T-cell (primary cell): Measurements from ENCODE around the gene RELL2. TPM values are rescaled to one million over a fixed set of nuclear protein-coding genes. Genes with fewer than 3 reads are reported as not detected.
A peak's percentile ranks its signal among the peaks of the same experiment; 100 is the strongest.

ENCODE experiments used
- ATAC-seq, 4 experiments: fragments of 200-7000 bp in 3 of 4; fragments of 150-1000 bp in 1 of 4; cut with Tn5 transposase; replicated peaks in 1 of 4; 1 replicate in 3 of 4; 2 replicates in 1 of 4; pipeline ENCODE4 v1.10.0; 2021; ENCODE audit warnings: moderate library complexity in 3 of 4, mild to moderate bottlenecking in 2 of 4, moderate number of reproducible peaks in 1 of 4
- CTCF ChIA-PET, 2 donors: fragments of 300-600 bp; sonication (Branson Sonifier 250); formaldehyde crosslinking; loops; one replicate each; lab custom pipeline; 2022; ENCODE audit warnings: antibody characterized with exemption in 2 of 2; lab: Charles Lee
- POLR2A ChIA-PET, 2 donors: fragments of 300-600 bp; sonication (Branson Sonifier 250); formaldehyde crosslinking; loops; one replicate each; lab custom pipeline; 2022; ENCODE audit warnings: antibody characterized with exemption in 2 of 2; lab: Charles Lee
- DNase-seq, 35 experiments: peaks; one replicate each; pipeline versions ENCODE4 v3.0.0 to v3.0.0-alpha.2; 2013 to 2023
- H3K27ac ChIP-seq: one replicate; pipeline ENCODE4 v1.5.1; 2013; ENCODE audit warnings: low read length
- H3K27me3 ChIP-seq, 2 experiments: replicated peaks in 1 of 2; 1 replicate in 1 of 2; 2 replicates in 1 of 2; pipeline versions ENCODE4 v1.6.1 to v1.7.0; 2013; ENCODE audit warnings: low read length in 1 of 2, mixed read lengths in 1 of 2; ENCODE audit not compliant: control insufficient read depth in 2 of 2, insufficient read depth in 2 of 2; ENCODE audit errors: extremely low read depth in 1 of 2
- H3K36me3 ChIP-seq, 2 donors: 1 replicate in 1 of 2; 2 replicates in 1 of 2; pipeline versions ENCODE4 v1.6.1 to v1.7.0; 2013; ENCODE audit warnings: low read length in 1 of 2; ENCODE audit not compliant: control insufficient read depth in 2 of 2, insufficient read depth in 1 of 2; ENCODE audit errors: extremely low read depth in 1 of 2
- H3K4me1 ChIP-seq, 2 experiments: 1 replicate in 1 of 2; 2 replicates in 1 of 2; pipeline versions ENCODE4 v1.6.1 to v1.7.0; 2013; ENCODE audit warnings: low read length in 2 of 2, mixed read lengths in 1 of 2; ENCODE audit not compliant: insufficient read depth in 2 of 2, control insufficient read depth in 1 of 2; ENCODE audit errors: extremely low read depth in 1 of 2
- H3K4me3 ChIP-seq, 2 donors: 1 replicate in 1 of 2; 2 replicates in 1 of 2; pipeline versions ENCODE4 v1.5.1 to v1.7.0; 2013; ENCODE audit warnings: mild to moderate bottlenecking in 2 of 2, low read length in 1 of 2, moderate library complexity in 1 of 2; ENCODE audit not compliant: control insufficient read depth in 1 of 2; ENCODE audit errors: extremely low read depth in 1 of 2
- H3K9me3 ChIP-seq: 2 replicates; pipeline ENCODE4 v1.7.0; 2013
- H3K27ac Mint-ChIP-seq, 2 donors: one replicate each; pipeline ENCODE4 v1.8.0; 2020 to 2021; ENCODE audit warnings: mild to moderate bottlenecking in 2 of 2, mixed read lengths in 2 of 2
- H3K27me3 Mint-ChIP-seq, 2 donors: one replicate each; pipeline ENCODE4 v1.8.0; 2021 to 2022; ENCODE audit warnings: mixed read lengths in 2 of 2
- H3K36me3 Mint-ChIP-seq: one replicate; pipeline ENCODE4 v1.8.0; 2021; ENCODE audit warnings: mixed read lengths
- H3K4me1 Mint-ChIP-seq, 3 donors: one replicate each; pipeline ENCODE4 v1.8.0; 2020 to 2022; ENCODE audit warnings: mixed read lengths in 3 of 3, mild to moderate bottlenecking in 1 of 3
- H3K4me3 Mint-ChIP-seq, 3 donors: one replicate each; pipeline ENCODE4 v1.8.0; 2020 to 2022; ENCODE audit warnings: mild to moderate bottlenecking in 3 of 3, mixed read lengths in 3 of 3, moderate library complexity in 3 of 3
- H3K9me3 Mint-ChIP-seq, 3 donors: one replicate each; pipeline ENCODE4 v1.8.0; 2020 to 2022; ENCODE audit warnings: mixed read lengths in 3 of 3
- WGBS: methylation state at CpG from one replicate; pipeline ENCODE4 v1.1.5; 2013; ENCODE audit warnings: missing lambda C conversion rate; ENCODE audit not compliant: insufficient coverage; 5-methylcytosine and 5-hydroxymethylcytosine counted together
- total RNA-seq, 35 experiments: library from RNA in 6 of 35; stranded (reverse) in 6 of 35; fragments of 120-200 nt in 1 of 35; gene quantifications; one replicate each; pipeline versions ENCODE4 v1.2.1 to v1.2.4 and lab custom pipeline; 2013 to 2026

The RELL2 gene
- total RNA-seq, 5 donors from 2014 or later (not counting 1 experiment from before 2014, with no cell fraction given), result 15.3 to 30.7 (median 26.0) TPM

DNA sequence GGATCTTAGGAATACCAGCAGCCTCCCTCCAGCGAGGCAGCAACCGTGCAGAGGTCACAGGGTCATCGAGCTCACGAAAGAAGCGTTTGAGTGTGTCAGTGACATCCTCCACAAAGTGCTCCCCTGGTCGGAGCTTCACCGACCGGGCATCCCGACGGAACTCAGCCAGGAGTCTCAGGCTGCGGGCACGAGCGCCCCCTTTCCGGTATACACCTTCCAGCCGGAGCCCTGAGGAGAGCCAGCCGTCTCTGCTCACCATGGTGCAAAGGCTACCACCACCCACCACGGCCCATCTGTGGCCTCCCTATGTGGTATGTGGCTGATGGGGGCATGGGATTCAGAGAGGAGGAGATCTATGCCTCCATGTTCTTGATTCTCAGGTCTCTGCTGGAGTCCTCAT is 25.2 kb downstream of the RELL2 start:
- Histone ChIP-seq H3K36me3 (no peaks in the 10 kb centered on the region), H3K4me3 (no peak overlapping the region), H3K9me3 (no peaks in the 10 kb centered on the region), H3K27ac (no peak overlapping the region), H3K4me1 (peaks cover 0 to 5% of the 10 kb centered on the region in 2 experiments), H3K27me3 (no peaks in the 10 kb centered on the region)
- POLR2A ChIA-PET, result no interaction called here
- ATAC-seq (no peak), DNase-seq (no peak)
- WGBS, result 92% methylated on average over 13 of the region's 17 CpGs
- H3K36me3 Mint-ChIP-seq, result peaks cover 6% of the 10 kb centered on the region
- CTCF ChIA-PET, result no interaction called here
- H3K27ac Mint-ChIP-seq, result no peak overlapping the region
- peaks cover 5% of the 10 kb centered on the region in 3 donors for H3K4me1 Mint-ChIP-seq
- no peak overlapping the region for H3K4me3 Mint-ChIP-seq
- H3K27me3 Mint-ChIP-seq, result peaks cover 0 to 3% of the 10 kb centered on the region in 2 donors
- no peaks in the 10 kb centered on the region for H3K9me3 Mint-ChIP-seq

DNA sequence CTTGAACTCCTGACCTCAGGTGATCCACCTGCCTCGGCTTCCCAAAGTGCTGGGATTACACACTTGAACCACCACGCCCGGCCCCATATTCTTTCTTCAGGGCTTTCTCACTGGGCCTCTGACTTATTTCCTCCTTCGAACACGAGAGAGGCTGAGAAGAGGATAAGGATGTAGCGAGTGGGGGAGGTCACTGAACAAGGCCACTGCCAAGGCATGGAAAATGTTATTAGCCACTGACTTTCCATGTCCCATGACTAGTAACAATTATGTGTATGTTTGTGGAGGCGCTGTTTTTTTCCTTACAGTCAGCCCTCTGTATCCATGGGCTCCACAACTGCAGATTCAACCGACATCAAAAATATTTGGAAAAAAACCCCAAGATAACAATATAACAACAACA is 26.7 kb downstream of the RELL2 start:
- H3K9me3 Mint-ChIP-seq, result no peaks in the 10 kb centered on the region
- H3K27ac Mint-ChIP-seq, result no peak overlapping the region
- no peak overlapping the region for H3K4me3 Mint-ChIP-seq
- DNase-seq, result no peak
- Histone ChIP-seq H3K4me1 (peaks cover 0 to 5% of the 10 kb centered on the region in 2 experiments), H3K4me3 (no peak overlapping the region), H3K27me3 (no peaks in the 10 kb centered on the region), H3K9me3 (no peaks in the 10 kb centered on the region), H3K36me3 (no peaks in the 10 kb centered on the region), H3K27ac (no peak overlapping the region)
- H3K4me1 Mint-ChIP-seq, result peaks cover 5% of the 10 kb centered on the region in 3 donors
- ATAC-seq, result no peak
- H3K27me3 Mint-ChIP-seq, result no peaks in the 10 kb centered on the region
- WGBS, result 90% methylated on average over 3 of the region's 8 CpGs
- ChIA-PET POLR2A (no interaction called here), CTCF (interaction anchor here (0.6 to 1.6 kb wide), 5 partner anchors 29 to 642 kb away, joined by 3 to 5 read pairs (median 4); partner anchors contain the start of gene PCDH1 (in 1 of the 2))
- H3K36me3 Mint-ChIP-seq, result no peaks in the 10 kb centered on the region

- ChIA-PET CTCF (interaction anchor here (0.6 to 1.8 kb wide), 12 partner anchors 11 to 553 kb away, joined by 3 to 9 read pairs (median 3); partner anchors contain the start of genes FCHSD1 (in 1 of the 2) and PCDH1 (in 1 of the 2)), POLR2A (interaction anchor here in 1 of 2 donors (0.6 kb wide), 1 partner anchor 1199 kb away, joined by 3 read pairs; no protein-coding TSS in a partner anchor)
- Histone ChIP-seq H3K4me3 (no peak overlapping the region), H3K9me3 (no peaks in the 10 kb centered on the region), H3K27ac (no peak overlapping the region), H3K36me3 (no peaks in the 10 kb centered on the region), H3K27me3 (no peaks in the 10 kb centered on the region), H3K4me1 (peaks cover 0 to 5% of the 10 kb centered on the region in 2 experiments)
- H3K9me3 Mint-ChIP-seq, result no peaks in the 10 kb centered on the region
- H3K27me3 Mint-ChIP-seq, result no peaks in the 10 kb centered on the region
- no peaks in the 10 kb centered on the region for H3K36me3 Mint-ChIP-seq
- 41% methylated on average over 8 of the region's 13 CpGs for WGBS
- peaks cover 5% of the 10 kb centered on the region in 3 donors for H3K4me1 Mint-ChIP-seq
- no peak overlapping the region for H3K4me3 Mint-ChIP-seq
- H3K27ac Mint-ChIP-seq, result peak overlapping the region in 1 of 2 donors; percentile 28
- ATAC-seq, result peak; percentile 73 to 88 (median 83)
- DNase-seq, result peak; percentile 19 to 83 (median 61)
These were observed 28.1 kb downstream of the RELL2 start for GRCh38 chr5:141664733-141665461.

DNA sequence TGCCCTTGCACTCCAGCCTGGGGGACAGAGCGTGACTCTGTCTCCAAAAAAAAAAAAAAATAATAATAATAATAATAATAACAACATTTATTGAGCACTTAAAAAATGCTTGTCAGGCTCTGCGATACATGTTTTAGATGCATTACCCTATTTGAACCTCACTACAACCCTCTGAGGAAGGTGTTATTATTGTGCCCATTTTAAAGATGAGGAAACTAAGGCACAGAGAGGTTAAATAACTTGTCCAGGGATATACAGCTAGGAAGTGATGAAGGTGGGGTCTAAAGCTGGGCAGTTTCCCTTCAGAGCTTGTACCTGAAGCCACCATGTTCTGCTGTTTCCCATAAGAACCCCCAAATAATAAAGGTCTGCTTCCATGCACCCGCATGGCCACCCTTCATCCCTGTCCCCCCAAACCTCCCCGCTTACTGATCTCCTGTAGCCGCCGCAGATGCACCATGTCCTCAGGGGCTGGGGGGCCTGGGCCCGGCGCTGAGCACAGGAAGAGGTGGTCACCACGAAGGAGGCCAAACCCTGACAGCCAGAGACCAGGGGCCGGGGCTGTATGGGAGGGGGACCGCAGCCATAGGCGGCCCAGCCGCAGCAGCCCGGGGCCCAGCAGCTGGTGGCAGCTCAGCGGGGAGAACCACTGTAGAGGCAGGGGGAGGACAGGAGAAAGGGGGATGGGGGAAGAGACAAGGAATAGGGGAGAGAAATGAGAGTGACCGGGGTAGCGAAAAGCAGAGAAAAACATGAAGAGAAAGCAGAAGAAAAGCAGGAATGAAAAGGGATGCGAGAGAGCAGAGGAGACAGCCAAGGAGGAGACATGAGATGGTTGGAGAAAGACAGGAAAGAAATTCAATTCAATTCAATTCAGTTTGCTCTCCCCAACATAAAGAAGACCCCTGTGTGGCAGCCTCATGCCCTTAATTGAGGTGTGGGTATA is 29.5 kb downstream of the RELL2 start:
- Mint-ChIP-seq H3K4me3 (no peak overlapping the region), H3K9me3 (no peaks in the 10 kb centered on the region), H3K36me3 (no peaks in the 10 kb centered on the region), H3K27ac (peak overlapping the region in 1 of 2 donors; percentile 17), H3K27me3 (no peaks in the 10 kb centered on the region), H3K4me1 (peaks cover 5% of the 10 kb centered on the region in 3 donors)
- Histone ChIP-seq H3K27ac (no peak overlapping the region), H3K9me3 (no peaks in the 10 kb centered on the region), H3K4me3 (no peak overlapping the region), H3K27me3 (no peaks in the 10 kb centered on the region), H3K4me1 (peaks cover 0 to 5% of the 10 kb centered on the region in 2 experiments), H3K36me3 (no peaks in the 10 kb centered on the region)
- ATAC-seq (no peak), DNase-seq (no peak)
- WGBS, result 90% methylated on average over 11 of the region's 18 CpGs
- CTCF ChIA-PET, result interaction anchor here (0.5 to 1.2 kb wide), 3 partner anchors 213 to 302 kb away, joined by 3 to 9 read pairs (median 3); no protein-coding TSS in a partner anchor
- POLR2A ChIA-PET, result interaction anchor here in 1 of 2 donors (1.1 kb wide), 1 partner anchor 15 kb away, joined by 5 read pairs; the partner anchor contains the start of gene FCHSD1

DNA sequence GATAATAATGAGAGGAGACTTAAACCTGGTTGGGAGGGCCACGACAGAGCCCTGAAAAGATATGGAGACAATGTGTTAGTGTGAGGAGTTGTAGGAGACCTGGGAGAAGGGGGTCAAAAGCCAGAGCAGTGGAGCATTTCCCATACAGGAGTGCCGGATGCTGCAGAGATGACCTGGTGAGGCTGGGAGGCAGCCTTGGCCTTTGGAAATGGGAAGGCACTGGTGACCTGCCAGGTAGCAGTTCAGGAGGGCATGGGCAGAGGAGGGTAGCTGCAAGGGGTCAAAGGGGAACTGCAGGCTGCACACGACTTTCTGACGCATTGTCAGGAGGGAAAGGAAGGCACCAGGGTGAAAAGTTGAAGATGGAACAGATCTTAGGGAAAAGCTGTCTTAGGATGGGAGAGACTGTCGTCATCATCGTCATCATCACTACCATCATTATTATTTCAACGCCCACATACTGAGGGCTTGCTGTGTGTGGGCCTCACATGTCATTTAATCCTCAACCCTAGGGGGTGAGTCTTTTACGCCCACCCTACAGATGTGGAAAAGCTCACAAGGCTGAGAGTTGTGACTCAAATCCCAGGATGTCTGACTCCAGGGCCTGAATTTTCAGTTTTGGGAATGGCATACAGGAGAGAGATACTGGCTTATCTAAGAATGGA is 31.9 kb downstream of the RELL2 start:
- CTCF ChIA-PET, result interaction anchor here (0.5 to 1.5 kb wide), 6 partner anchors 9 to 381 kb away, joined by 3 to 6 read pairs (median 4); no protein-coding TSS in a partner anchor
- Histone ChIP-seq H3K4me3 (no peak overlapping the region), H3K27ac (no peak overlapping the region), H3K36me3 (no peaks in the 10 kb centered on the region), H3K4me1 (peaks cover 0 to 5% of the 10 kb centered on the region in 2 experiments), H3K27me3 (no peaks in the 10 kb centered on the region), H3K9me3 (no peaks in the 10 kb centered on the region)
- no peak overlapping the region for H3K4me3 Mint-ChIP-seq
- no peaks in the 10 kb centered on the region for H3K36me3 Mint-ChIP-seq
- ATAC-seq (no peak), DNase-seq (no peak)
- WGBS, result 90% methylated on average over 2 of the region's 8 CpGs
- POLR2A ChIA-PET, result no interaction called here
- peak overlapping the region in 1 of 2 donors; percentile 5 for H3K27ac Mint-ChIP-seq
- H3K4me1 Mint-ChIP-seq, result peaks cover 5% of the 10 kb centered on the region in 3 donors
- H3K9me3 Mint-ChIP-seq, result no peaks in the 10 kb centered on the region
- H3K27me3 Mint-ChIP-seq, result no peaks in the 10 kb centered on the region
